ENCODE measurements around the gene SUPT5H. TPM values are rescaled to one million over a fixed set of nuclear protein-coding genes. Genes with fewer than 3 reads are reported as not detected.
A peak's percentile ranks its signal among the peaks of the same experiment; 100 is the strongest.

Gene SUPT5H
- total and polyA plus RNA-seq, 3 donors from 2014 or later: 359 to 366 (median 363) TPM

DNA sequence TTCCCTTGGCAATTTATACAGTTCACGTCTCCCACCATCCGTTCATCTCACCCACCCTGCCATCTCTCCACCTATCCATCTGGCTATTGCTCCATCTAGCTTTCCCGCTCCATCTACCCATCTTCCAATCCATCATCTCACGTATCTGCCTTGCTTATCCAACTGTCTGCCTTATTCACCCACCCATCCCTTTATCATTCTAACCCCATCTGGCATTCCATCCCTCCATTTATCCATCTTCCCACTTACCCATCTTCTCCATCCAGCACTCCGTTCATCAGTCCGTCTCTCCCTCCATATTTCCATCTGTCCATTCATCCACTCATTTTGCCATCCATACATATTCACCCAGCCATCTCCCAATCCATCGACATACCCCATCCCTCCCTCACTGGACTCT lies 19.6 kb upstream of the SUPT5H start:
- Histone ChIP-seq H3K9me3 (no peaks in the 10 kb centered on the region), H3K27ac (no peak overlapping the region), H3K4me3 (no peak overlapping the region), H3K36me3 (ENCODE audit: low read depth, missing control alignments) (no peaks in the 10 kb centered on the region), H3K27me3 (no peaks in the 10 kb centered on the region), H3K4me1 (peaks cover 19% of the 10 kb centered on the region)
- DNase-seq: no peak
- intact Hi-C loops (cut with DNase I; ENCODE audit: low total_unique reads): loop anchor here (10.0 kb wide), 1 partner anchor 109 kb away; the partner anchor contains the start of gene EID2B
- TF ChIP-seq CTCF (IDR thresholded peaks at IDR 0.05) (no peak), POLR2A (IDR thresholded peaks at IDR 0.05) (no peak)
- WGBS, 2 donors: 91 to 92% methylated on average over 7 of the region's 7 CpGs

GRCh38 chr19:39426170-39426569 lies 19.2 kb upstream of the SUPT5H start:
- Histone ChIP-seq H3K27ac (no peak overlapping the region), H3K36me3 (ENCODE audit: low read depth, missing control alignments) (no peaks in the 10 kb centered on the region), H3K9me3 (no peaks in the 10 kb centered on the region), H3K4me3 (no peak overlapping the region), H3K27me3 (no peaks in the 10 kb centered on the region), H3K4me1 (peaks cover 19% of the 10 kb centered on the region)
- 58 to 59% methylated on average over 5 of the region's 5 CpGs for WGBS, 2 donors
- TF ChIP-seq POLR2A (IDR thresholded peaks at IDR 0.05): no peak
- TF ChIP-seq CTCF (IDR thresholded peaks at IDR 0.05): no peak
- DNase-seq: no peak
- intact Hi-C loops (cut with DNase I; ENCODE audit: low total_unique reads): loop anchor here (10.0 kb wide), 1 partner anchor 109 kb away; the partner anchor contains the start of gene EID2B

- H3K4me1 ChIP-seq: peaks cover 19% of the 10 kb centered on the region
- no peak overlapping the region for H3K4me3 ChIP-seq
- peak overlapping the region in 1 of 2 donors; percentile 81 for H3K27ac ChIP-seq
- TF ChIP-seq POLR2A (IDR thresholded peaks at IDR 0.05) (no peak), CTCF (IDR thresholded peaks at IDR 0.05) (no peak)
- intact Hi-C loops (cut with DNase I; ENCODE audit: low total_unique reads): loop anchor here (10.0 kb wide), 1 partner anchor 107 kb away; the partner anchor contains the start of gene EID2B
- 93 to 95% methylated on average over 11 of the region's 11 CpGs for WGBS, 2 donors
- H3K27me3 ChIP-seq: no peaks in the 10 kb centered on the region
- no peaks in the 10 kb centered on the region for H3K36me3 ChIP-seq (ENCODE audit: low read depth, missing control alignments)
- DNase-seq: no peak
- no peaks in the 10 kb centered on the region for H3K9me3 ChIP-seq
Measured at GRCh38 chr19:39427707-39428106, 17.7 kb upstream of the SUPT5H start.

- H3K27me3 ChIP-seq: no peaks in the 10 kb centered on the region
- peaks cover 19% of the 10 kb centered on the region for H3K4me1 ChIP-seq
- DNase-seq: peak; percentile 80
- intact Hi-C loops (cut with DNase I; ENCODE audit: low total_unique reads): loop anchor here (10.0 kb wide), 1 partner anchor 106 kb away; the partner anchor contains the start of gene EID2B
- no peak overlapping the region for H3K4me3 ChIP-seq
- H3K27ac ChIP-seq: peak overlapping the region; percentile 41 to 81
- 36 to 49% methylated on average over 11 to 23 of the region's 23 CpGs for WGBS, 2 donors
- no peaks in the 10 kb centered on the region for H3K9me3 ChIP-seq
- TF ChIP-seq POLR2A (IDR thresholded peaks at IDR 0.05): no peak
- no peak for TF ChIP-seq CTCF (IDR thresholded peaks at IDR 0.05)
- H3K36me3 ChIP-seq (ENCODE audit: low read depth, missing control alignments): no peaks in the 10 kb centered on the region
Measured at GRCh38 chr19:39428283-39429112, 16.9 kb upstream of the SUPT5H start.
